NCI-H1048 (cell line): ENCODE measurements around the gene PPP2R5C.
A peak's percentile ranks its signal among the peaks of the same experiment; 100 is the strongest.

Experiments
- DNase-seq: peaks from one replicate; lab custom pipeline; 2025; lab: John Stamatoyannopoulos, UW

PPP2R5C gene

GRCh38 chr14:101917413-101918017 lies 156.0 kb downstream of the PPP2R5C start:
- no peak for DNase-seq

- no peak for DNase-seq
Observed at GRCh38 chr14:101918065-101918989, 156.8 kb downstream of the PPP2R5C start.

GRCh38 chr14:101920271-101920670 lies 158.8 kb downstream of the PPP2R5C start:
- no peak for DNase-seq

GRCh38 chr14:101922866-101923265 lies 161.4 kb downstream of the PPP2R5C start:
- DNase-seq = no peak

GRCh38 chr14:101925152-101925551 lies 163.6 kb downstream of the PPP2R5C start:
- DNase-seq = no peak

GRCh38 chr14:101926085-101926484 lies 164.6 kb downstream of the PPP2R5C start:
- DNase-seq = no peak

- DNase-seq = no peak
Observed at GRCh38 chr14:101926620-101927019, 165.1 kb downstream of the PPP2R5C start.

- DNase-seq = no peak
Observed at GRCh38 chr14:101927859-101928258, 166.3 kb downstream of the PPP2R5C start.

GRCh38 chr14:101928415-101928841 lies 166.9 kb downstream of the PPP2R5C start:
- DNase-seq = no peak

GRCh38 chr14:101929096-101929495 lies 167.6 kb downstream of the PPP2R5C start:
- DNase-seq = no peak

- no peak for DNase-seq
Observed at GRCh38 chr14:101929946-101930345, 168.4 kb downstream of the PPP2R5C start.

- no peak for DNase-seq
Observed at GRCh38 chr14:101932673-101933072, 171.2 kb downstream of the PPP2R5C start.

GRCh38 chr14:101933209-101933608 lies 171.7 kb downstream of the PPP2R5C start:
- no peak for DNase-seq

- no peak for DNase-seq
Observed at GRCh38 chr14:101934601-101935150, 173.2 kb downstream of the PPP2R5C start.

- no peak for DNase-seq
Observed at GRCh38 chr14:101937926-101938767, 176.6 kb downstream of the PPP2R5C start.

- no peak for DNase-seq
Observed at GRCh38 chr14:101939646-101940170, 178.2 kb downstream of the PPP2R5C start.

GRCh38 chr14:101944451-101944850 lies 182.9 kb downstream of the PPP2R5C start:
- no peak for DNase-seq

GRCh38 chr14:101945171-101945570 lies 183.7 kb downstream of the PPP2R5C start:
- DNase-seq = no peak

GRCh38 chr14:101947577-101947903 lies 186.0 kb downstream of the PPP2R5C start:
- DNase-seq = no peak

- DNase-seq = peak; percentile 99
Observed at GRCh38 chr14:101947904-101948665, 186.6 kb downstream of the PPP2R5C start.

GRCh38 chr14:101948666-101949216 lies 187.2 kb downstream of the PPP2R5C start:
- DNase-seq = no peak
